Measurements from ENCODE around the gene ASTN2. TPM values are rescaled to one million over a fixed set of nuclear protein-coding genes. Genes with fewer than 3 reads are reported as not detected.
A peak's percentile ranks its signal among the peaks of the same experiment; 100 is the strongest.

The ASTN2 gene
- total and polyA plus RNA-seq, 9 of the 15 experiments (the other 6 are each of a cell fraction or from before 2014, with no cell fraction given) = 0.56 to 3.5 (median 1.9) TPM

DNA sequence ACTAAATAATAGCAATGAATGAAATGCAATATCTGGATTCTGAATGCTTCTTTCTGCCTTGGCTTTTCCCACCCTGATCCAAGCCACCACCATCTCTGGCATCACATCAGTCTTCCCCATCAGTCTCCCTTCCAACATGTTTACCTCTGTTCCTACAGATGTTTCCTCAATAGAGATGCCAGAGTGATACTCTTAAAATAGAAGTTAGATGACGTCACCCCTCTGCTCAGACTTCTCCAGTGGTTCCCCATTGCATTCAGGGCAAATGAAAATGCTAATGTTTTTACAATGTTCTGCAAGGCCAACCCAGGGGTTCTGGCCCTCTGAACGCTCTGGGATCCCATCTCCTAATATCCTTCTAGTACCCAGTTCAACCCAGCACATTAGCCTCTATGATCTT, 422.0 kb downstream of the ASTN2 start:
- Histone ChIP-seq H3K79me2 (ENCODE audit: control insufficient read depth, insufficient read depth, low read length) (no peaks in the 10 kb centered on the region), H3K9me3 (replicated peaks; ENCODE audit: control insufficient read depth, insufficient read depth, low read depth, low read length) (no peaks in the 10 kb centered on the region; the same call in 1 of the 2 replicates), H3K27ac (ENCODE audit: extremely low read depth, low read depth, low read length) (no peak overlapping the region), H3K27me3 (ENCODE audit: control insufficient read depth in 2 of 2, insufficient read depth in 2 of 2, low read length in 2 of 2) (no peaks in the 10 kb centered on the region), H3K9ac (ENCODE audit: insufficient read depth in 1 of 2, low read depth in 2 of 2, low read length in 2 of 2) (no peak overlapping the region), H3K36me3 (ENCODE audit: control insufficient read depth, insufficient read depth, low read length) (no peaks in the 10 kb centered on the region), H2AFZ (ENCODE audit: low read depth, low read length) (no peak overlapping the region), H3K4me1 (replicated peaks in 1 of 2; ENCODE audit: control insufficient read depth in 2 of 2, insufficient read depth in 2 of 2, low read length in 2 of 2) (no peaks in the 10 kb centered on the region), H3K4me3 (no peak overlapping the region), H3K9me1 (ENCODE audit: control insufficient read depth, insufficient read depth, low read length) (no peaks in the 10 kb centered on the region), H3K4me2 (ENCODE audit: insufficient read depth, low read length) (no peak overlapping the region), H4K20me1 (replicated peaks; ENCODE audit: control insufficient read depth, insufficient read depth, low read length) (no peaks in the 10 kb centered on the region)
- BruUV-seq (replicated peaks) = no TSS peak
- intact Hi-C loops (cut with micrococcal nuclease) (no loop called here), in situ Hi-C loops (cut with MboI) (no loop called here)
- ATAC-seq = no peak
- ChIA-PET CTCF (ENCODE audit: low intra/inter-chr PET ratio) (no interaction called here), POLR2A (no interaction called here)
- FAIRE-seq = no peak
- WGBS (ENCODE audit: insufficient coverage, low coverage, missing lambda C conversion rate) = 0% methylated on average over 2 of the region's 2 CpGs
- DNase-seq (ENCODE audit: extremely low read depth in 1 of 4, low spot score in 3 of 4) = no peak
- TF ChIP-seq ZNF717 (CRISPR knock-in tag; IDR thresholded peaks at IDR 0.05) (no peak), ZNF444 (CRISPR knock-in tag; IDR thresholded peaks at IDR 0.05) (no peak), ATF7 (IDR thresholded peaks at IDR 0.05) (peak; percentile 47; the same call in 1 of the 2 replicates), JUND (IDR thresholded peaks at IDR 0.05; ENCODE audit: borderline replicate concordance, low read depth, low read length) (no peak), JUND (tag; IDR thresholded peaks at IDR 0.05; ENCODE audit: borderline replicate concordance, low read depth, low read length) (peak; percentile 14; the same call in 1 of the 3 replicates), CC2D1A (IDR thresholded peaks at IDR 0.05) (no peak), ELF2 (CRISPR knock-in tag; IDR thresholded peaks at IDR 0.05) (no peak), ZNF253 (CRISPR knock-in tag; conservative IDR thresholded peaks at IDR 0.05) (no peak), KLF10 (CRISPR knock-in tag; IDR thresholded peaks at IDR 0.05) (no peak), ZNF561 (CRISPR knock-in tag; conservative IDR thresholded peaks at IDR 0.05) (no peak)
- TF ChIP-seq, protein P1, sequence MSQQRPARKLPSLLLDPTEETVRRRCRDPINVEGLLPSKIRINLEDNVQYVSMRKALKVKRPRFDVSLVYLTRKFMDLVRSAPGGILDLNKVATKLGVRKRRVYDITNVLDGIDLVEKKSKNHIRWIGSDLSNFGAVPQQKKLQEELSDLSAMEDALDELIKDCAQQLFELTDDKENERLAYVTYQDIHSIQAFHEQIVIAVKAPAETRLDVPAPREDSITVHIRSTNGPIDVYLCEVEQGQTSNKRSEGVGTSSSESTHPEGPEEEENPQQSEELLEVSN (IDR thresholded peaks at IDR 0.05; ENCODE audit: borderline replicate concordance in 1 of 2, extremely low read depth in 1 of 2, insufficient read depth in 1 of 2, insufficient read length in 1 of 2, low read depth in 1 of 2, low read length in 1 of 2, poor library complexity in 1 of 2, severe bottlenecking in 1 of 2) = no peak
- TF ChIP-seq, protein P2, sequence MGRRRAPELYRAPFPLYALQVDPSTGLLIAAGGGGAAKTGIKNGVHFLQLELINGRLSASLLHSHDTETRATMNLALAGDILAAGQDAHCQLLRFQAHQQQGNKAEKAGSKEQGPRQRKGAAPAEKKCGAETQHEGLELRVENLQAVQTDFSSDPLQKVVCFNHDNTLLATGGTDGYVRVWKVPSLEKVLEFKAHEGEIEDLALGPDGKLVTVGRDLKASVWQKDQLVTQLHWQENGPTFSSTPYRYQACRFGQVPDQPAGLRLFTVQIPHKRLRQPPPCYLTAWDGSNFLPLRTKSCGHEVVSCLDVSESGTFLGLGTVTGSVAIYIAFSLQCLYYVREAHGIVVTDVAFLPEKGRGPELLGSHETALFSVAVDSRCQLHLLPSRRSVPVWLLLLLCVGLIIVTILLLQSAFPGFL (CRISPR knock-in tag; IDR thresholded peaks at IDR 0.05) = no peak
- TF ChIP-seq, protein P3, sequence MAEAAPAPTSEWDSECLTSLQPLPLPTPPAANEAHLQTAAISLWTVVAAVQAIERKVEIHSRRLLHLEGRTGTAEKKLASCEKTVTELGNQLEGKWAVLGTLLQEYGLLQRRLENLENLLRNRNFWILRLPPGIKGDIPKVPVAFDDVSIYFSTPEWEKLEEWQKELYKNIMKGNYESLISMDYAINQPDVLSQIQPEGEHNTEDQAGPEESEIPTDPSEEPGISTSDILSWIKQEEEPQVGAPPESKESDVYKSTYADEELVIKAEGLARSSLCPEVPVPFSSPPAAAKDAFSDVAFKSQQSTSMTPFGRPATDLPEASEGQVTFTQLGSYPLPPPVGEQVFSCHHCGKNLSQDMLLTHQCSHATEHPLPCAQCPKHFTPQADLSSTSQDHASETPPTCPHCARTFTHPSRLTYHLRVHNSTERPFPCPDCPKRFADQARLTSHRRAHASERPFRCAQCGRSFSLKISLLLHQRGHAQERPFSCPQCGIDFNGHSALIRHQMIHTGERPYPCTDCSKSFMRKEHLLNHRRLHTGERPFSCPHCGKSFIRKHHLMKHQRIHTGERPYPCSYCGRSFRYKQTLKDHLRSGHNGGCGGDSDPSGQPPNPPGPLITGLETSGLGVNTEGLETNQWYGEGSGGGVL (CRISPR knock-in tag; IDR thresholded peaks at IDR 0.05) = no peak
- TF ChIP-seq, protein P4, sequence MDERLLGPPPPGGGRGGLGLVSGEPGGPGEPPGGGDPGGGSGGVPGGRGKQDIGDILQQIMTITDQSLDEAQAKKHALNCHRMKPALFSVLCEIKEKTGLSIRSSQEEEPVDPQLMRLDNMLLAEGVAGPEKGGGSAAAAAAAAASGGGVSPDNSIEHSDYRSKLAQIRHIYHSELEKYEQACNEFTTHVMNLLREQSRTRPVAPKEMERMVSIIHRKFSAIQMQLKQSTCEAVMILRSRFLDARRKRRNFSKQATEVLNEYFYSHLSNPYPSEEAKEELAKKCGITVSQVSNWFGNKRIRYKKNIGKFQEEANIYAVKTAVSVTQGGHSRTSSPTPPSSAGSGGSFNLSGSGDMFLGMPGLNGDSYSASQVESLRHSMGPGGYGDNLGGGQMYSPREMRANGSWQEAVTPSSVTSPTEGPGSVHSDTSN (CRISPR knock-in tag; IDR thresholded peaks at IDR 0.05; ENCODE audit: low read depth) = no peak
- TF ChIP-seq, protein P4 (tag; conservative IDR thresholded peaks at IDR 0.05; ENCODE audit: low read depth) = no peak
- TF ChIP-seq, protein P5, sequence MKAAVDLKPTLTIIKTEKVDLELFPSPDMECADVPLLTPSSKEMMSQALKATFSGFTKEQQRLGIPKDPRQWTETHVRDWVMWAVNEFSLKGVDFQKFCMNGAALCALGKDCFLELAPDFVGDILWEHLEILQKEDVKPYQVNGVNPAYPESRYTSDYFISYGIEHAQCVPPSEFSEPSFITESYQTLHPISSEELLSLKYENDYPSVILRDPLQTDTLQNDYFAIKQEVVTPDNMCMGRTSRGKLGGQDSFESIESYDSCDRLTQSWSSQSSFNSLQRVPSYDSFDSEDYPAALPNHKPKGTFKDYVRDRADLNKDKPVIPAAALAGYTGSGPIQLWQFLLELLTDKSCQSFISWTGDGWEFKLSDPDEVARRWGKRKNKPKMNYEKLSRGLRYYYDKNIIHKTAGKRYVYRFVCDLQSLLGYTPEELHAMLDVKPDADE (conservative IDR thresholded peaks at IDR 0.05; ENCODE audit: control insufficient read depth, low read depth, low read length) = no peak

Measured in K562 (cell line).